ENCODE data around the gene CDH18. TPM values are rescaled to one million over a fixed set of nuclear protein-coding genes. Genes with fewer than 3 reads are reported as not detected.

Gene CDH18
- total RNA-seq, 2 donors from 2014 or later, result not detected

DNA sequence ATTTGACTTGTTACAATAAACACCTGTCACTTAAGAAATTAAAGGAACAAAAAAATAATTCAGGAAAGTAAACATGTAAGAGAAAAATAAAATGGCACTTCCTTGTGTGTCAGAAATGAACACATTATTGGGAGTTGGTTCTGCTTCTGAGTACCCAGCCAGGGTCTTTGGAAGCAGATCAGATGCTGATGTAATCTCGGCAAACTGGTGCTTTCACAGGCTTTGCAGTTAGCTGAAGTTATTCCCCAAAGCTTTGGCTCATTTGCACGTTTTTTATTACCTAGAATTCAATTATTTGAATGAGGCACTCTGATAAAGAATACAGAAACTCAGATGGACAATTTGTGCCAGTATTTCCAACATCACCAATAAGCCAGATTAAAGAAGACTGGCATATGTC is 10.9 kb downstream of the CDH18 start:
- ATAC-seq (replicated peaks), result no peak
- H3K4me1 Mint-ChIP-seq, result no peaks in the 10 kb centered on the region
- no peaks in the 10 kb centered on the region for H3K27me3 Mint-ChIP-seq
- H3K36me3 Mint-ChIP-seq (ENCODE audit: low read depth), result no peaks in the 10 kb centered on the region
- H3K4me3 Mint-ChIP-seq, result no peak overlapping the region
- no peak overlapping the region for H3K27ac Mint-ChIP-seq
- peaks cover 8% of the 10 kb centered on the region for H3K9me3 Mint-ChIP-seq

GRCh38 chr5:19975795-19976194 is 12.2 kb downstream of the CDH18 start:
- no peaks in the 10 kb centered on the region for H3K27me3 Mint-ChIP-seq
- ATAC-seq (replicated peaks), result no peak
- H3K4me1 Mint-ChIP-seq, result no peaks in the 10 kb centered on the region
- H3K9me3 Mint-ChIP-seq, result peaks cover 9% of the 10 kb centered on the region
- no peak overlapping the region for H3K4me3 Mint-ChIP-seq
- H3K36me3 Mint-ChIP-seq (ENCODE audit: low read depth), result no peaks in the 10 kb centered on the region
- no peak overlapping the region for H3K27ac Mint-ChIP-seq

DNA sequence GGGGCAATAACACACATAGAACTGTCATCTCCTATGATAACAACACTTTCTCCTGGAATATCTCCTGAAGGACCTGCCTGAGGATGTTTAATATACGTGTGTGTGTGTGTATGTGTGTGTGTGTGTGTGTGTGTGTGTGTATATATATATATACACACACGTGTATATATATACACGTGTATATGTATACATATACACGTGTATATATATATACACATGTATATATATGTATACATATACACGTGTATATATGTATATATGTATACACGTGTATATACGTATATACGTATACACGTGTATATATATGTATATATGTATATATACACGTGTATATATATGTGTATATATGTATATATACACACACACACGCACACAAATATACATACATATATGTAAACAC is 27.5 kb downstream of the CDH18 start:
- Mint-ChIP-seq H3K36me3 (ENCODE audit: low read depth) (no peaks in the 10 kb centered on the region), H3K4me3 (no peak overlapping the region), H3K27ac (no peak overlapping the region), H3K9me3 (peaks cover 13% of the 10 kb centered on the region), H3K27me3 (no peaks in the 10 kb centered on the region), H3K4me1 (no peaks in the 10 kb centered on the region)
- ATAC-seq (replicated peaks), result no peak

- no peaks in the 10 kb centered on the region for H3K4me1 Mint-ChIP-seq
- no peak overlapping the region for H3K4me3 Mint-ChIP-seq
- H3K27me3 Mint-ChIP-seq, result no peaks in the 10 kb centered on the region
- ATAC-seq (replicated peaks), result no peak
- peaks cover 11% of the 10 kb centered on the region for H3K9me3 Mint-ChIP-seq
- no peaks in the 10 kb centered on the region for H3K36me3 Mint-ChIP-seq (ENCODE audit: low read depth)
- no peak overlapping the region for H3K27ac Mint-ChIP-seq
Observed at GRCh38 chr5:19959830-19960384, 28.1 kb downstream of the CDH18 start.

DNA sequence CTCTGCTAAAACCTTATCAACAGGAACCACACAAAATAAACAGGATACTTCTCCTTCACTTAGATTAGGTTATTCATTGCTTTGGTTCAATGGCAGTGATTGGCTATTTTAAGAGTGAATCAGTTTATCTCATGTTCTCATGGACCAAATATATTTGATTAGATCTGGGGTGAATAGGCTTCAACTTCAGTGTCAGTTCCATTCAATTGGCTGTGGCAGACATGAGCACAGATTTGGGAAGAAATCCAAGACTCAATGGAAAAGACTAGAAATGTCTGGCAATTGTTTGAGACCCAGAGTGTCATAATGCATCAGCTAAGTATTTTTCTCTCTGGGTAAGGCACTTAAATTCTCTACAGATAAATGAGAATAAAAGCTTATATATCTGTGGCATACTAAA is 37.1 kb downstream of the CDH18 start:
- H3K27ac Mint-ChIP-seq, result no peak overlapping the region
- H3K4me3 Mint-ChIP-seq, result no peak overlapping the region
- H3K27me3 Mint-ChIP-seq, result no peaks in the 10 kb centered on the region
- H3K4me1 Mint-ChIP-seq, result no peaks in the 10 kb centered on the region
- ATAC-seq (replicated peaks), result no peak
- H3K36me3 Mint-ChIP-seq (ENCODE audit: low read depth), result no peaks in the 10 kb centered on the region
- peaks cover 4% of the 10 kb centered on the region for H3K9me3 Mint-ChIP-seq

- H3K4me1 Mint-ChIP-seq, result no peaks in the 10 kb centered on the region
- no peak overlapping the region for H3K27ac Mint-ChIP-seq
- no peaks in the 10 kb centered on the region for H3K27me3 Mint-ChIP-seq
- H3K4me3 Mint-ChIP-seq, result no peak overlapping the region
- no peak for ATAC-seq (replicated peaks)
- peaks cover 15% of the 10 kb centered on the region for H3K9me3 Mint-ChIP-seq
- no peaks in the 10 kb centered on the region for H3K36me3 Mint-ChIP-seq (ENCODE audit: low read depth)
Observed at GRCh38 chr5:19940192-19940591, 47.8 kb downstream of the CDH18 start.

GRCh38 chr5:19930451-19930850 is 57.5 kb downstream of the CDH18 start:
- Mint-ChIP-seq H3K9me3 (peaks cover 20% of the 10 kb centered on the region), H3K4me1 (no peaks in the 10 kb centered on the region), H3K4me3 (no peak overlapping the region), H3K27me3 (no peaks in the 10 kb centered on the region), H3K27ac (no peak overlapping the region), H3K36me3 (ENCODE audit: low read depth) (no peaks in the 10 kb centered on the region)
- no peak for ATAC-seq (replicated peaks)

DNA sequence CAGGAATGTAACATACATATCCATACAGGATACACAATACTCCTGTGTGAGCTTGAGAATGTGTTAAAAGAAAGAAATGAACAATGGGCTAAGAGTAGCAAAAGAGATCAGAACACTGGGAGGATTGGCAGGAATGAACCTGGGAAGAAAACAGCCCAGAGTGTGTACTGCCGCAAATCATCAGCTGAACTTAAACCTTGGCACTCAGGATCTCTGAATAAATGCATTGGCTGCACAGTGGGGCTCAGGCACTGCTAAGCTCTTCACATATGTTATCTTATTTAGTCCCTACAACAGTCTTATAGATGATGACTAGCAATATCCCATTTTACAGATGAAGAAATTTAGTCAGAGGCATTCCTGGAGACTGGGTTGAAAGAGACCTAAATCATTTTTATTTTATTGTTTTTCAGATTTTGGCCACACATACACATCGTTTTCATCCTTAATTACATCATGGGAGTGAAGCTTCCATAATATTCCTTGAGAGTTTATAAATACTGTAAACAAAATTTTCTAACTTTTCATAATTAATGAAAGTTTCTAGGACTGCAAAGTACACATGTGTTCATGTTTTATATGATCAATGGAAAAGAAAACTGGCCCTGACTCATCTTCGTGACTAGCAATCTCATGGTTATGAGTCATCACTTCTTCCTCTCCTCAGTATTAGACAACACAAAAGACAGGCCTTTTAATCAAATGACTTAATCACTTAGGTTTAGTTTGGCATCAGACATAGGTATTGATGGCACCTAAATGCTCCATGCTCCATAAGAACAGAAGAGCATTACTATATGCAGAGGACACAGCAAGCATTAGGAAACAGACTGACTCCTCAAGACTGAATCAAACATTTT is 59.2 kb downstream of the CDH18 start:
- H3K36me3 Mint-ChIP-seq (ENCODE audit: low read depth), result no peaks in the 10 kb centered on the region
- no peaks in the 10 kb centered on the region for H3K27me3 Mint-ChIP-seq
- ATAC-seq (replicated peaks), result peak; percentile 42
- H3K9me3 Mint-ChIP-seq, result peaks cover 19% of the 10 kb centered on the region
- no peaks in the 10 kb centered on the region for H3K4me1 Mint-ChIP-seq
- no peak overlapping the region for H3K27ac Mint-ChIP-seq
- no peak overlapping the region for H3K4me3 Mint-ChIP-seq

GRCh38 chr5:19927919-19928318 is 60.1 kb downstream of the CDH18 start:
- no peak for ATAC-seq (replicated peaks)
- peaks cover 11% of the 10 kb centered on the region for H3K9me3 Mint-ChIP-seq
- no peaks in the 10 kb centered on the region for H3K36me3 Mint-ChIP-seq (ENCODE audit: low read depth)
- no peaks in the 10 kb centered on the region for H3K27me3 Mint-ChIP-seq
- no peak overlapping the region for H3K4me3 Mint-ChIP-seq
- H3K4me1 Mint-ChIP-seq, result no peaks in the 10 kb centered on the region
- H3K27ac Mint-ChIP-seq, result no peak overlapping the region

- H3K9me3 Mint-ChIP-seq, result peaks cover 6% of the 10 kb centered on the region
- H3K27me3 Mint-ChIP-seq, result no peaks in the 10 kb centered on the region
- no peaks in the 10 kb centered on the region for H3K36me3 Mint-ChIP-seq (ENCODE audit: low read depth)
- no peaks in the 10 kb centered on the region for H3K4me1 Mint-ChIP-seq
- no peak overlapping the region for H3K4me3 Mint-ChIP-seq
- ATAC-seq (replicated peaks), result no peak
- H3K27ac Mint-ChIP-seq, result no peak overlapping the region
Observed at GRCh38 chr5:19927170-19927569, 60.8 kb downstream of the CDH18 start.

- H3K4me1 Mint-ChIP-seq, result no peaks in the 10 kb centered on the region
- H3K36me3 Mint-ChIP-seq (ENCODE audit: low read depth), result no peaks in the 10 kb centered on the region
- no peaks in the 10 kb centered on the region for H3K9me3 Mint-ChIP-seq
- no peak overlapping the region for H3K27ac Mint-ChIP-seq
- no peak for ATAC-seq (replicated peaks)
- no peak overlapping the region for H3K4me3 Mint-ChIP-seq
- H3K27me3 Mint-ChIP-seq, result no peaks in the 10 kb centered on the region
Observed at GRCh38 chr5:19923742-19924141, 64.3 kb downstream of the CDH18 start.

DNA sequence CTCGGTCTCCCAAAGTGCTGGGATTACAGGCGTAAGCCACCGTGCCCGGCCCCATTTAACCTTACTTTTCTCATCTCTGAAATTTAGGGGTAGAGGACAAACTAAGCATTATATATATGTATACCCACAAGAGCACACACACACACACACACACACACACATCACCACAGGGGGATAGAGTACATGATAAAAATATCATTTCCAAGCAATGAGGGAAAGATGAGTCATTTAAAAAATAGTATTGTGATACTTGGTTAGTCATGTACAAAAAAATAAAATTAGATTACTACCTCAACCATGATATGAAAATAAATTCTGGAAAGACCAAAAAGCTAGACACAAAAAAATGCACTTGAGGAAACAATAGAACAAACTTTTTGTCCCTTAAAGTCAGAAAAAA is 67.2 kb downstream of the CDH18 start:
- Mint-ChIP-seq H3K36me3 (ENCODE audit: low read depth) (no peaks in the 10 kb centered on the region), H3K27me3 (no peaks in the 10 kb centered on the region), H3K27ac (no peak overlapping the region), H3K4me1 (no peaks in the 10 kb centered on the region), H3K9me3 (no peaks in the 10 kb centered on the region), H3K4me3 (no peak overlapping the region)
- ATAC-seq (replicated peaks), result no peak

- no peaks in the 10 kb centered on the region for H3K36me3 Mint-ChIP-seq (ENCODE audit: low read depth)
- H3K27me3 Mint-ChIP-seq, result no peaks in the 10 kb centered on the region
- no peak overlapping the region for H3K4me3 Mint-ChIP-seq
- no peak for ATAC-seq (replicated peaks)
- H3K9me3 Mint-ChIP-seq, result no peaks in the 10 kb centered on the region
- no peak overlapping the region for H3K27ac Mint-ChIP-seq
- H3K4me1 Mint-ChIP-seq, result no peaks in the 10 kb centered on the region
Observed at GRCh38 chr5:19918780-19919179, 69.2 kb downstream of the CDH18 start.

DNA sequence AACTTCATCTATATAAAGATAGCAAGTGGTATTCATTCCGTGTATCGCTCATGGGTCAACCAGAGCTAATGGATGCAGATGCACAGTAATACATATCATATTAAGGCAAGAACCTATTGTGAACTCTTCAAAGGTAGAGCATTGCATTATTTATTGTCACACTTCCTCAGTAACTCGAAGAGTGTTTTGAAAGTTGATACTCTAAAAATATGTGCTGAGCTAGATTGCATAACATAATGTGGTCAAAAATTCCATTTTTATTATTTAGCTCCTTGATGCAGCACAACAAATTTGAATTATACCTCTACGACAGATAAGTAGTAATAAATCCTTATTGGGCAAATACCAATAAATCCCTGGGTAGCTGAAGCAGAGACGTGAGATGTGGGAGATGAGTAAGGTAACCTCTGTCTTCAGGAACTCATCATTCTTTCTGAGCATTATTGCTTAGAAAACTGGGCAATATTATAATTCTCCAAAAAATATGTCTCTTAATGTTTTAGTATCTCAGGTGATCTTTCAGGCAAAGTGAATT is 70.3 kb downstream of the CDH18 start:
- no peaks in the 10 kb centered on the region for H3K36me3 Mint-ChIP-seq (ENCODE audit: low read depth)
- no peak overlapping the region for H3K4me3 Mint-ChIP-seq
- no peak overlapping the region for H3K27ac Mint-ChIP-seq
- H3K9me3 Mint-ChIP-seq, result peaks cover 1% of the 10 kb centered on the region
- no peaks in the 10 kb centered on the region for H3K27me3 Mint-ChIP-seq
- H3K4me1 Mint-ChIP-seq, result no peaks in the 10 kb centered on the region
- no peak for ATAC-seq (replicated peaks)

DNA sequence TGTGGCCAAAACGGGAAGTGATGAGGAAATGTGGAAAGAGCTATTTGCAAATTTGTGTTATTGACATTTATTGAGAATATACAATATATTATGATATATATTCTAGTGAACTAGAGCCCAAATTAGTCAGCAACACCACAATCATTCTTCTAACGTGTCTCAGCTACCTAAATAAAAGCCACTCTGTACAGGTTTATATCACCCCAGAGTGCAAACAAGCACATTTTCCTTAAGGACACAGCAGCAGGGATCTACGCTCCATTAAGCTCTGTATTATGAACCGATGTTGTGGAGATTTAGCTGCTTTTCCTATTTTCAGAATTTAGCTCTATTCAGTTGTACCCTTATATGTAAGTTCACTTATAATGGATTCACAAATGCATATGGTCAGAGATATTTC is 77.9 kb downstream of the CDH18 start:
- H3K36me3 Mint-ChIP-seq (ENCODE audit: low read depth), result no peaks in the 10 kb centered on the region
- no peak overlapping the region for H3K27ac Mint-ChIP-seq
- no peaks in the 10 kb centered on the region for H3K4me1 Mint-ChIP-seq
- H3K9me3 Mint-ChIP-seq, result peaks cover 19% of the 10 kb centered on the region
- ATAC-seq (replicated peaks), result no peak
- H3K4me3 Mint-ChIP-seq, result no peak overlapping the region
- no peaks in the 10 kb centered on the region for H3K27me3 Mint-ChIP-seq

Data from activated T-helper 17 cell treated with anti-CD3 and anti-CD28 coated beads, Interleukin-2, amount 50 U/mL, for 72 hours (primary cell).